Mucosa of descending colon (tissue), 3 donors: ENCODE data around the gene SLCO4C1. TPM values are rescaled to one million over a fixed set of nuclear protein-coding genes. Genes with fewer than 3 reads are reported as not detected.

Experiments used
- ATAC-seq: fragments of 200-7000 bp; cut with Tn5 transposase; one replicate; pipeline ENCODE4 v1.9.1; 2020; ENCODE audit warnings: mild to moderate bottlenecking, moderate library complexity
- DNase-seq, 3 donors: peaks; one replicate each; pipeline ENCODE4 v3.0.0-alpha.2; 2020
- H3K36me3 ChIP-seq: fragments of 200-600 bp; one replicate; pipeline ENCODE4 v1.8.0; 2021; ENCODE audit warnings: low read depth, mild to moderate bottlenecking
- H3K4me1 ChIP-seq: fragments of 200-600 bp; one replicate; pipeline ENCODE4 v1.8.0; 2021; ENCODE audit warnings: low read depth, mild to moderate bottlenecking
- H3K4me3 ChIP-seq: fragments of 200-600 bp; one replicate; pipeline ENCODE4 v1.8.0; 2021; ENCODE audit warnings: mild to moderate bottlenecking
- H3K9me3 ChIP-seq: fragments of 200-600 bp; one replicate; pipeline ENCODE4 v1.8.0; 2021; ENCODE audit warnings: mild to moderate bottlenecking
- intact Hi-C, 2 donors: fragments of 100-400 bp; cut with DNase I in 1 of 2; cut with micrococcal nuclease in 1 of 2; formaldehyde crosslinking; loops; one replicate each; pipeline versions ENCODE4 v1.11.0 to v1.11.1; 2022; cut with DNase I, micrococcal nuclease
- total RNA-seq, 3 donors: library from RNA; stranded (reverse); fragmentation: NEBNext Ultra II Directional in 2 of 3; extraction: Animal tissue kit (Norgen Biotek cat#: 25700) in 2 of 3; gene quantifications; one replicate each; pipeline versions ENCODE4 v1.2.1 to v1.2.4, GENCODE V29; 2021 to 2023
- TF ChIP-seq, protein P1 (sequence below): fragments of 200-600 bp; IDR thresholded peaks from one replicate; pipeline ENCODE4 v1.8.0; 2022; ENCODE audit warnings: antibody characterized with exemption, mild to moderate bottlenecking
- donor health status: DM: no; HTN: no; CAD: no; lungs with moderate emphysema.
- donor health status: DM: no; HTN: no; CAD: no.
- donor health status: DM: no; HTN: yes; CAD: no.

Gene SLCO4C1
- total RNA-seq, 3 donors from 2014 or later: 2.5 to 3.6 (median 2.6) TPM

- ATAC-seq (peak; percentile 63), DNase-seq (no peak)
- no peaks in the 10 kb centered on the region for H3K4me1 ChIP-seq
- H3K4me3 ChIP-seq: no peak overlapping the region
- H3K9me3 ChIP-seq: no peaks in the 10 kb centered on the region
- H3K36me3 ChIP-seq: no peaks in the 10 kb centered on the region
- TF ChIP-seq, protein P1, sequence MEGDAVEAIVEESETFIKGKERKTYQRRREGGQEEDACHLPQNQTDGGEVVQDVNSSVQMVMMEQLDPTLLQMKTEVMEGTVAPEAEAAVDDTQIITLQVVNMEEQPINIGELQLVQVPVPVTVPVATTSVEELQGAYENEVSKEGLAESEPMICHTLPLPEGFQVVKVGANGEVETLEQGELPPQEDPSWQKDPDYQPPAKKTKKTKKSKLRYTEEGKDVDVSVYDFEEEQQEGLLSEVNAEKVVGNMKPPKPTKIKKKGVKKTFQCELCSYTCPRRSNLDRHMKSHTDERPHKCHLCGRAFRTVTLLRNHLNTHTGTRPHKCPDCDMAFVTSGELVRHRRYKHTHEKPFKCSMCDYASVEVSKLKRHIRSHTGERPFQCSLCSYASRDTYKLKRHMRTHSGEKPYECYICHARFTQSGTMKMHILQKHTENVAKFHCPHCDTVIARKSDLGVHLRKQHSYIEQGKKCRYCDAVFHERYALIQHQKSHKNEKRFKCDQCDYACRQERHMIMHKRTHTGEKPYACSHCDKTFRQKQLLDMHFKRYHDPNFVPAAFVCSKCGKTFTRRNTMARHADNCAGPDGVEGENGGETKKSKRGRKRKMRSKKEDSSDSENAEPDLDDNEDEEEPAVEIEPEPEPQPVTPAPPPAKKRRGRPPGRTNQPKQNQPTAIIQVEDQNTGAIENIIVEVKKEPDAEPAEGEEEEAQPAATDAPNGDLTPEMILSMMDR: no peak
- intact Hi-C loops: no loop called here
Observed at GRCh38 chr5:102270036-102270435, 26.0 kb downstream of the SLCO4C1 start.

GRCh38 chr5:102262688-102263087 is 33.4 kb downstream of the SLCO4C1 start:
- no peaks in the 10 kb centered on the region for H3K36me3 ChIP-seq
- TF ChIP-seq, protein P1: no peak
- H3K4me1 ChIP-seq: no peaks in the 10 kb centered on the region
- no peaks in the 10 kb centered on the region for H3K9me3 ChIP-seq
- DNase-seq: no peak
- intact Hi-C loops: no loop called here
- ATAC-seq: peak; percentile 57
- H3K4me3 ChIP-seq: no peak overlapping the region

- no peak for DNase-seq
- ATAC-seq: no peak
- Histone ChIP-seq H3K9me3 (no peaks in the 10 kb centered on the region), H3K4me3 (no peak overlapping the region), H3K4me1 (no peaks in the 10 kb centered on the region), H3K36me3 (no peaks in the 10 kb centered on the region)
- TF ChIP-seq, protein P1: no peak
- intact Hi-C loops: no loop called here
Observed at GRCh38 chr5:102249381-102249780, 46.7 kb downstream of the SLCO4C1 start.

DNA sequence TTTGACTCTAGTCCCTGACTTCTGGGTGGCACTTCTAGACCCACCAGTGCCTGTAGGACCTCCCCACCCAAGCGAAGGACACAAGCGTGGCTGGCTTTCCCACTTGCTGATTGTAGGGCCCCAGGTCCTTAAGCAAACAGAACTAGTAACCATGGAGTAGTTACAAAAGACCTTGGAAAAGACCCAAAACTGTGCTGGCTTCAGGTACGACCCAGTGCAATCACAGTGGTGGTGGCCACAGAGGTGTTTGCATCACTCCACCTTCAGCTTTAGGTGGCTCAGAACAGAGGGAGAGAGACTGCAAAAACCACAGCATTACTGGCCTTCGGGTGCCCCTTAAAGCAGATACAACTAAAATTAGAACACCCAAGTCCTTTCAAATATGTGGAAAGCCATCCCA is 52.9 kb downstream of the SLCO4C1 start:
- Histone ChIP-seq H3K9me3 (no peaks in the 10 kb centered on the region), H3K4me1 (no peaks in the 10 kb centered on the region), H3K36me3 (no peaks in the 10 kb centered on the region), H3K4me3 (no peak overlapping the region)
- TF ChIP-seq, protein P1: no peak
- intact Hi-C loops: no loop called here
- DNase-seq (no peak), ATAC-seq (no peak)

GRCh38 chr5:102241809-102242421 is 54.2 kb downstream of the SLCO4C1 start:
- Histone ChIP-seq H3K36me3 (no peaks in the 10 kb centered on the region), H3K4me3 (no peak overlapping the region), H3K9me3 (no peaks in the 10 kb centered on the region), H3K4me1 (no peaks in the 10 kb centered on the region)
- TF ChIP-seq, protein P1: no peak
- ATAC-seq (peak; percentile 96), DNase-seq (peak in 1 of 3 donors; percentile 45)
- intact Hi-C loops: no loop called here
